HG02571 (cell line): ENCODE measurements around the gene CANT1.
"Not testable (repeated sequence)": the region's sequence is repeated elsewhere in the genome, so short reads cannot be mapped to it uniquely, and the experiment has no call there.

ENCODE experiments used
- ATAC-seq: cut with Tn5 transposase; IDR thresholded peaks from one replicate; pipeline ENCODE4 v1.9.1; 2021; ENCODE audit warnings: mild to moderate bottlenecking, moderate library complexity; ENCODE audit not compliant: unreplicated experiment

CANT1 gene

GRCh38 chr17:79028496-79029326, 19.1 kb upstream of the CANT1 start:
- no peak for ATAC-seq

GRCh38 chr17:79027925-79028491, 18.4 kb upstream of the CANT1 start:
- ATAC-seq = no peak

GRCh38 chr17:79027274-79027924, 17.8 kb upstream of the CANT1 start:
- ATAC-seq = no peak

GRCh38 chr17:79026376-79027273, 17.1 kb upstream of the CANT1 start:
- ATAC-seq = no peak

GRCh38 chr17:79024901-79025737, 15.6 kb upstream of the CANT1 start:
- no peak for ATAC-seq

- ATAC-seq = no peak
Measured at GRCh38 chr17:79023886-79024771, 14.6 kb upstream of the CANT1 start, which contains the start of gene C1QTNF1. Gene C1QTNF1 (plus strand): TSS chr17:79024169. CDS start chr17:79043969, 19,800 bp downstream.

- no peak for ATAC-seq
Measured at GRCh38 chr17:79023180-79023705, 13.7 kb upstream of the CANT1 start.

GRCh38 chr17:79022507-79022991, 13.0 kb upstream of the CANT1 start:
- no peak for ATAC-seq

- ATAC-seq = not testable (repeated sequence)
Measured at GRCh38 chr17:79021929-79022328, 12.4 kb upstream of the CANT1 start.

GRCh38 chr17:79020631-79021301, 11.2 kb upstream of the CANT1 start:
- ATAC-seq = no peak

- ATAC-seq = no peak
Measured at GRCh38 chr17:79019632-79020584, 10.3 kb upstream of the CANT1 start.

- ATAC-seq = no peak
Measured at GRCh38 chr17:79019261-79019631, 9.7 kb upstream of the CANT1 start.

- no peak for ATAC-seq
Measured at GRCh38 chr17:79018370-79018695, 8.8 kb upstream of the CANT1 start.

GRCh38 chr17:79017546-79018369, 8.2 kb upstream of the CANT1 start:
- ATAC-seq = no peak

GRCh38 chr17:79014158-79014758, 4.7 kb upstream of the CANT1 start:
- ATAC-seq = no peak
